Measurements from ENCODE around the gene MAST4.

GRCh38 chr5:66958980-66959641 is 362.9 kb downstream of the MAST4 start:
- TF ChIP-seq POLR2AphosphoS5 (IDR thresholded peaks at IDR 0.05): no peak
- TF ChIP-seq, protein P1, sequence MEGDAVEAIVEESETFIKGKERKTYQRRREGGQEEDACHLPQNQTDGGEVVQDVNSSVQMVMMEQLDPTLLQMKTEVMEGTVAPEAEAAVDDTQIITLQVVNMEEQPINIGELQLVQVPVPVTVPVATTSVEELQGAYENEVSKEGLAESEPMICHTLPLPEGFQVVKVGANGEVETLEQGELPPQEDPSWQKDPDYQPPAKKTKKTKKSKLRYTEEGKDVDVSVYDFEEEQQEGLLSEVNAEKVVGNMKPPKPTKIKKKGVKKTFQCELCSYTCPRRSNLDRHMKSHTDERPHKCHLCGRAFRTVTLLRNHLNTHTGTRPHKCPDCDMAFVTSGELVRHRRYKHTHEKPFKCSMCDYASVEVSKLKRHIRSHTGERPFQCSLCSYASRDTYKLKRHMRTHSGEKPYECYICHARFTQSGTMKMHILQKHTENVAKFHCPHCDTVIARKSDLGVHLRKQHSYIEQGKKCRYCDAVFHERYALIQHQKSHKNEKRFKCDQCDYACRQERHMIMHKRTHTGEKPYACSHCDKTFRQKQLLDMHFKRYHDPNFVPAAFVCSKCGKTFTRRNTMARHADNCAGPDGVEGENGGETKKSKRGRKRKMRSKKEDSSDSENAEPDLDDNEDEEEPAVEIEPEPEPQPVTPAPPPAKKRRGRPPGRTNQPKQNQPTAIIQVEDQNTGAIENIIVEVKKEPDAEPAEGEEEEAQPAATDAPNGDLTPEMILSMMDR (IDR thresholded peaks at IDR 0.05): no peak
- no peak for TF ChIP-seq POLR2A (IDR thresholded peaks at IDR 0.05)
